ENCODE results near the gene TSEN54. TPM values are rescaled to one million over a fixed set of nuclear protein-coding genes. Genes with fewer than 3 reads are reported as not detected.
A peak's percentile ranks its signal among the peaks of the same experiment; 100 is the strongest.
"Not testable (repeated sequence)": the region's sequence is repeated elsewhere in the genome, so short reads cannot be mapped to it uniquely, and the experiment has no call there.

The TSEN54 gene
- total RNA-seq, 2 experiments from 2014 or later = 38.8 to 45.4 TPM

- POLR2A ChIA-PET = interaction anchor here (0.6 to 2.2 kb wide), 5 partner anchors 8 to 422 kb away, joined by 3 to 8 read pairs (median 3); partner anchors contain the start of gene MIF4GD
- ATAC-seq = no peak
Observed at GRCh38 chr17:75518983-75519537, 2.7 kb downstream of the TSEN54 start.

GRCh38 chr17:75520413-75520812 is 4.1 kb downstream of the TSEN54 start:
- DNase-seq, H3K4me3 Mint-ChIP-seq, ATAC-seq, H3K9me3 Mint-ChIP-seq, H3K27ac Mint-ChIP-seq, H3K27me3 Mint-ChIP-seq: not testable (repeated sequence)
- peaks cover 25% of the 10 kb centered on the region for H3K4me1 Mint-ChIP-seq (ENCODE audit: low read depth)
- intact Hi-C loops (cut with micrococcal nuclease) = loop anchor here (10.0 kb wide), 1 partner anchor 64 kb away; the partner anchor contains the start of gene MYO15B
- ChIA-PET CTCF (interaction anchor here (1.4 kb wide), 1 partner anchor 16 kb away, joined by 4 read pairs; no protein-coding TSS in a partner anchor), POLR2A (interaction anchor here (1.0 kb wide), 2 partner anchors 64 to 105 kb away, joined by 3 read pairs; partner anchors contain the start of gene TMEM94)
- peaks cover 36% of the 10 kb centered on the region for H3K36me3 Mint-ChIP-seq (ENCODE audit: low read depth)

More at GRCh38 chr17:75518983-75519537, 2.7 kb downstream of the TSEN54 start:
- peak overlapping the region; percentile 78 for H3K27ac Mint-ChIP-seq
- TF ChIP-seq CTCF (IDR thresholded peaks at IDR 0.05) = no peak
- H3K4me1 Mint-ChIP-seq (ENCODE audit: low read depth) = peaks cover 25% of the 10 kb centered on the region
- H3K36me3 Mint-ChIP-seq (ENCODE audit: low read depth) = peaks cover 36% of the 10 kb centered on the region
- no peaks in the 10 kb centered on the region for H3K27me3 Mint-ChIP-seq
- intact Hi-C loops (cut with micrococcal nuclease) = loop anchor here (5.0 kb wide), 1 partner anchor 92 kb away; no protein-coding TSS in a partner anchor
- H3K9me3 Mint-ChIP-seq = no peaks in the 10 kb centered on the region
- H3K4me3 Mint-ChIP-seq = no peak overlapping the region
- CTCF ChIA-PET = interaction anchor here (1.1 to 4.3 kb wide), 3 partner anchors 15 to 69 kb away, joined by 3 to 17 read pairs (median 4); partner anchors contain the start of gene MYO15B
- no peak for DNase-seq

- H3K4me1 Mint-ChIP-seq (ENCODE audit: low read depth) = peaks cover 26% of the 10 kb centered on the region
- no peak for ATAC-seq
- ChIA-PET CTCF (interaction anchor here (0.8 kb wide), 1 partner anchor 232 kb away, joined by 3 read pairs; the partner anchor contains the start of gene SLC25A19), POLR2A (interaction anchor here (1.0 kb wide), 1 partner anchor 104 kb away, joined by 3 read pairs; no protein-coding TSS in a partner anchor)
- H3K9me3 Mint-ChIP-seq = no peaks in the 10 kb centered on the region
- no peak for TF ChIP-seq CTCF (IDR thresholded peaks at IDR 0.05)
- DNase-seq = no peak
- no peak overlapping the region for H3K27ac Mint-ChIP-seq
- H3K36me3 Mint-ChIP-seq (ENCODE audit: low read depth) = peaks cover 36% of the 10 kb centered on the region
- peaks cover under 1% of the 10 kb centered on the region for H3K27me3 Mint-ChIP-seq
- intact Hi-C loops (cut with micrococcal nuclease) = loop anchor here (10.0 kb wide), 1 partner anchor 64 kb away; the partner anchor contains the start of gene MYO15B
- no peak overlapping the region for H3K4me3 Mint-ChIP-seq
Observed at GRCh38 chr17:75521290-75521689, 5.0 kb downstream of the TSEN54 start.

GRCh38 chr17:75521951-75522727 is 5.8 kb downstream of the TSEN54 start:
- Mint-ChIP-seq H3K36me3 (ENCODE audit: low read depth) (peaks cover 36% of the 10 kb centered on the region), H3K27me3 (peaks cover 2% of the 10 kb centered on the region), H3K27ac (no peak overlapping the region), H3K4me3 (no peak overlapping the region), H3K4me1 (ENCODE audit: low read depth) (peaks cover 32% of the 10 kb centered on the region), H3K9me3 (no peaks in the 10 kb centered on the region)
- ChIA-PET POLR2A (interaction anchor here (0.6 to 1.3 kb wide), 2 partner anchors 12 to 742 kb away, joined by 3 read pairs; no protein-coding TSS in a partner anchor), CTCF (interaction anchor here (0.8 to 5.7 kb wide), 4 partner anchors 13 to 408 kb away, joined by 3 to 18 read pairs (median 3); partner anchors contain the start of gene SLC25A19)
- intact Hi-C loops (cut with micrococcal nuclease) = loop anchor here (10.0 kb wide), 1 partner anchor 63 kb away; the partner anchor contains the start of gene MYO15B
- ATAC-seq (no peak), DNase-seq (no peak)
- TF ChIP-seq CTCF (IDR thresholded peaks at IDR 0.05) = no peak

- Mint-ChIP-seq H3K36me3 (ENCODE audit: low read depth) (peaks cover 23% of the 10 kb centered on the region), H3K9me3 (no peaks in the 10 kb centered on the region), H3K4me1 (ENCODE audit: low read depth) (peaks cover 18% of the 10 kb centered on the region), H3K4me3 (no peak overlapping the region), H3K27ac (no peak overlapping the region), H3K27me3 (peaks cover 2% of the 10 kb centered on the region)
- no peak for TF ChIP-seq CTCF (IDR thresholded peaks at IDR 0.05)
- ATAC-seq = no peak
- ChIA-PET CTCF (interaction anchor here (3.9 to 5.7 kb wide), 2 partner anchors 7 to 11 kb away, joined by 18 to 25 read pairs; partner anchors contain the start of gene TSEN54), POLR2A (interaction anchor here (1.0 to 1.3 kb wide), 3 partner anchors 11 to 315 kb away, joined by 3 read pairs; no protein-coding TSS in a partner anchor)
- DNase-seq = no peak
- intact Hi-C loops (cut with micrococcal nuclease) = loop anchor here (10.0 kb wide), 1 partner anchor 61 kb away; the partner anchor contains the start of gene MYO15B
Observed at GRCh38 chr17:75523647-75524046, 7.3 kb downstream of the TSEN54 start.
